Activated CD4-positive, alpha-beta T cell treated with anti-CD3 and anti-CD28 coated beads, Interleukin-2, Interleukin-4, amounts not matched to agents 100 ng/mL and 50 ng/mL, durations not matched to agents 16 hours and 8 hours (primary cell): Measurements from ENCODE around the gene ITPA.
"Not testable (repeated sequence)": the region's sequence is repeated elsewhere in the genome, so short reads cannot be mapped to it uniquely, and the experiment has no call there.

ENCODE experiments used
- DNase-seq: peaks from one replicate; pipeline ENCODE4 v3.0.0-alpha.2; 2020; ENCODE audit warnings: low spot score

The ITPA gene

DNA sequence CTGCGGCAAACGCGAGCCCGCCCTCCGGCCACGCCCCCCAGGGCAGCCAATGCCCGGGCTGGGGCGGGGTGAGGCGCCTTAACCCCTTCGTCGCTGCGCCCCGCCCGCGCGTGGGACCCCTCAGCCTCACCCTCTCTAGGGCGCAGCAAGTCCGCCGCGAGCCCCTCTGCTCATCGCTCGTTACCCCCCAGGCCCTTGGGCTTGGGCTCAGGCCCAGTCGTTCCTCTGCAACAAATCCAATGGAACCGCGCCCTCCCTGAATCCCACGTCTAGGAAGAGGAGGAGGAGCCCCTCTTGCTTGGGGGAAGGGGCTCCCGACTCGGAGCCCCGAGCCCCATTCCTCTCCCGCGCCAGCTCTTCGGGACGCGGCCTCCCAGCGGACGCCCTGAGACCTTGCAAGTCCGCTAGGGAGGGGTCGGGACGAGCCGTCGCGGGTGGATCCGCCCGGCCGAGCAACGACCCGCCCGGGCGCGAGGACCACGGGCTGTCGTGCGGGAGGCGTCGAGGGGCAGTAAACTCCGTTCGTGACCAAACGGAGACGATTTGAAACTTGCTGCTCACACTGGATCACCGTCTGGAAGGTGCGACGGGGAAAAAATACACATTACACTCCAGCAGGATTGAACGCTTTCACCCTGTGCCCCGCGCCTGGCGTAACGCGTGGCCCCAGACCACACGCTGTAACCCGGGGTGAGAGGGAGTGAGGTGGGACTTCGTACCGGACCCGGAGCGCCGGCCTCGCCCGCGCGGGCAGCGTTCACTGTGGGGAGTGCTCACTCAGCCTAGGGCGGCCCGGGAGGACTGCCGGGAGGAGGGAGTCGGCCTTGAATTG, 35.5 kb upstream of the ITPA start:
- DNase-seq = peak; percentile 85

DNA sequence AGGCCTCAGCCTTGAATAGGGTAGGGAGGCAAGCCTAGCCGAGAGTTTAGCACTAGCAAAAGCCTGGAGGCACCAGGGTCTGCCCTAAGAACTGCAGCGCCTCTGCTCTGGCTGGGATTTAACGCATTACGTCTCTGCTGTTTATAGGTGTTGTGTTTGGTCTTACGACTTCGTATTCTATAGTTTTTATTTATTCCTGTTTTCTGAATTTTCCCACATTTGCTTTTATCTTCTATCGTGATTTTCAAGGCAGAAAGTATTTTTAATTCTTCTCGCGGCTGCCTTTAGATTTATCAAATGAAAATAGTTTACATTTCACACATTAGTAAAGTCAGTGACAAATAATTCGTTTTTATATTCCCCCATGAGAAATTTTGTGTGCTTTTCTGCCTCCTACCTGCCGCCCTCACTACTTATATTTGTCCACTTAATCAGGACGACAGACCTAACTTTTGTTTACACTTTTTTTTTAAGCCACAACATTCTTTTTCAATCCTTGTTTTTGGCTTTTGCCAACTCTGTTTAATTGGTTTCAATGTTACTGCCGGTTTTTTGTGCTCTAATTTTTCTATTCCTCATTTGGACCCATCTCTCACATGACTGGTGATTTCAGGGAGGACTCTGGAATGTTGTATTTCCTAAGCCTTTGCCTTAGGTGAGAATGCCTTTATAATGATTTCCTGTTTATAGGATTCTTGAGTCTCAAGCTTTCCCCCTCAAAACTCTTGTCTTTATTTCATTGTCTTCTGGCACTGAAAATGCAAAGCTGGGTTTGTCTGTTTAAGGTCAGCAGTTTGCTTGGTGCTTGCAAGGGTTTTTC, 34.6 kb upstream of the ITPA start:
- no peak for DNase-seq

DNA sequence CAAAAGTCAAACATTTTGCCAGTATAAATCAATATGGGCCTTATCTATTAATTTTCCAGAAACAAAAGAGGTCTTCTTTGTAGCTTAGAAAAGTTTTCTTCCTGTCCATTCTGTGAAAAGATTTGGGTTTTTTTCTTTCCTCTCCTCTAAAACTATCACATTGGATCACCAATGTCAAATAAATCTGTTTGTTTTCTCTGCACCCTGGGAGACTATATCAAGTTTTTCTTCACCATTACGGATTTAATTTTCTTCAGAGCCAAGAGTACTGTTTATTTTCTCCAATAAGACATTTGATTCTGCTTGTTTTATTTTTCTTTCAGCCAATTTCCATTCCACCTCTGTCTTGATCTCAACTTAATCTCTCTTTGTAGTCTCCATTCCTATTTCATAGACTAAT, 34.0 kb upstream of the ITPA start:
- DNase-seq = no peak

GRCh38 chr20:3177746-3178485, 31.4 kb upstream of the ITPA start:
- DNase-seq = no peak

DNA sequence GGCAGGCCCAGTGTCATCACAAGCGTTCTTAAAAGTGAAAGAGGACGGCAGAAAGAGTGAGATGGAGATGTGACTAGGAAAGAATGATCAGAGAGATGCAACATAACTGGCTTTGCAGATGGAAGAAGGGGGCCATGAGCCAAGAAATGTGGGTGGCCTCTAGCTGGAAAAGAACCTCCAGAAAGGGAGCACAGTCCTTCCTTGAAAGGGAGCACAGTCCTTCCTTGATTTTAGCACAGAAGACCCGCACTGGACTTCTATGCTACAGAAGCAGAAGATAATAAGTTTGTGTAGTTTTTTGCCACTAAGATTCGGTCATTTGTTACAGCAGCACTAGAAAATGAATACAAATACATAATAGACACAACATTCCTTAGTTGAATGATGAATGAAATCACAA, 29.0 kb upstream of the ITPA start:
- DNase-seq = no peak

DNA sequence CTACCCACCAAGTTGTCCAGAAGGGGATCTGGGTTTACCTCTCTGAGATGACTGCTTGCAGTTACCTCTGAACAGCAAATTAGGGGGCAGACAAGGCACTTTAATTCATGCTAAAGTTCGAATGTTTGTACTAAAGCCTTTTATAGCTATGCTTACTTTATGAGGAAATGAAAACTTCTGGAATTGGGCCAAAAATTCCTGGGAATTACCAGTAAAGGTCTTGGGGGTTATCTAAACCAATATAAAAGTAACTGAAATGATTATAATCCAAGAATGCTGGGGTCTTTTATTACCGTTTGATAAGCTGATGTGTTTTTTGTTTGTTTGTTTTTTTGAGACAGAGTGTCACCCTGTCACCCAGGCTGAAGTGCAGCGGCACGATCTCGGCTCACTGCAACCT, 28.0 kb upstream of the ITPA start:
- DNase-seq = no peak

DNA sequence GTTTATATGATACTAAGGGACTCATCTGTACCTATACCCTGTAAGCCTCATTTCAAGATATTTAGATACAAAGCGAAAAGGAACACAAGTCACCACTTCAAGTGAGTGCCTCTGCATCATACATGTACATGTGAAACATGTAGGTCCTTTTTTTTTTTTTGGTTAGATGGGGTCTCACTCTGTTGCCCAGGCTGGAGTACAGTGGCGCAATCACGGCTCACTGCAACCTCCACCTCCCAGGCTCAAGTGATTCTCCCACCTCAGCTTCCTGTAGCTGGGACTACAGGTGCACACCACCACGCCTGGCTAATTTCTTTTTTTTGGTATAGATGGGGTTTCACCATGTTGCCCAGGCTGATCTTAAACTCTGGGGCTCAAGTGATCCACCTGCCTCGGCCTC, 26.9 kb upstream of the ITPA start:
- DNase-seq = not testable (repeated sequence)

GRCh38 chr20:3183896-3184612, 25.2 kb upstream of the ITPA start:
- no peak for DNase-seq

DNA sequence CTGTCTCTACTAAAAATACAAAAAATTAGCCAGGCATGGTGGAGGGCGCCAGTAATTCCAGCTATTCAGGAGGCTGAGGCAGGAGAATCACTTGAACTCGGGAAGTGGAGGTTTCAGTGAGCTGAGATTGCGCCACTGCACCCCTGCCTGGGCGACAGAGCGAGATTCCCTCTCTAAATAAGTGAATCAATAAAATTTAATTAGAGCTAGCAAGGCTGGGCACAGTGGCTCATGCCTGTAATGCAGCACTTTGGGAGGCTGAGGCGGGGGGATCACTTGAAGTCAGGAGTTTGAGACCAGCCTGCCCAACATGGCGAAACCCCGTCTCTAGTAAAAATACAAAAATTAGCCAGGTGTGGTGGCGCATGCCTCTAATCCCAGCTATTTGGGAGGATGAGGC, 21.4 kb upstream of the ITPA start:
- DNase-seq = not testable (repeated sequence)

DNA sequence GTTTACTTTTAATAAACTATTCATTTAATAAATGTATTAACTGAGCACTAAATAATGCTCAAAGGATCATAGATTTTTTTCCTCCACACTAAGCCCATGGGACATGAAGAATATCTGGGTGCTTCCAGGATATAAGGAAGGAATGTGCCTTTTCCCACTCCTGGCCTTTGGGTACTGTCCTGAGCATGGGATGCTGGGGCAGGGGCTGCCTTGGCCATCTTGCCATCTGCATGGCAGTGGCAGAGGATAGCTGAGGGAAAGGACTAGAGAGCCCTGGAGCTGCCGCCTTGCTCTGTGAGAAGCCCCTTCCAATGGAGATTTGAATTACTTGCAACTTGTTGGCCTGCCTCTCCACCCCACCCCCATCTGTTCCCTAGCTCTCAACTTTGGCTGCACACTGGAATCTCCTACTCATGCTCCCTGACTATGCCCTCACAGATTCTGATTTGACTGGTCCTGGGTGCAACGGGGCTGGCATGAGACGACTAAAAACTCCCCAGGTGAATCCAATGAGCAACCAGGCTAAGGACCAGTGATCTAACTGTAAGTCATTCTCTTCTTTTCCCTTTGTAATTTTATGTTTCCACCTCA, 20.4 kb upstream of the ITPA start:
- DNase-seq = no peak

DNA sequence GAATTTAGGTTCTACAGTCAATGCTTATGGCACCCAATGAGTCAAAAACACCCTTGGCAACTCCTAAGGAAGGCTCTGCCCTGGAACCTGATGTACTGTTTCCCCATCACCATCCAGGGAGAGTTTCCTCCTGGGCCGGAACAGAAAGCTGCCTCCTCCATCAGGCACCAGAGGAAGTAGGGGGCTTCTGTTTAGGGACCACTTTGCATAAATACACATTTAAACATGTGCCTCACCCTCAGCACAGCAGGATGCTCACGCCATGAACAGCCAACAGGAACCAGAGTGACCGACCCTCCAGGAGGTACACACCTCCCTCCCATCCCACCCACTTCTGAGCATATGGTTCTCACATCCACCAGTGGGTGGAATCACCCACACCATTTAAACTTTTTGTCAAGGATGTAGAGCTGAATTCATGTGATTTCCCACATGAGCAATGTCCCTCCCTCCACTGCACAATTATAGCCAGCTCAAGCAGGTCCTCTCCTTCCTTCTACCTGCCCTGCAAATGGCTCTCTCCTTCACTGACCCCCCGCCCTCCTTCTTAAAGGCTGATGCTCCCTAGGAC, 19.7 kb upstream of the ITPA start:
- DNase-seq = no peak

- no peak for DNase-seq
Measured at GRCh38 chr20:3190681-3191111, 18.6 kb upstream of the ITPA start.

DNA sequence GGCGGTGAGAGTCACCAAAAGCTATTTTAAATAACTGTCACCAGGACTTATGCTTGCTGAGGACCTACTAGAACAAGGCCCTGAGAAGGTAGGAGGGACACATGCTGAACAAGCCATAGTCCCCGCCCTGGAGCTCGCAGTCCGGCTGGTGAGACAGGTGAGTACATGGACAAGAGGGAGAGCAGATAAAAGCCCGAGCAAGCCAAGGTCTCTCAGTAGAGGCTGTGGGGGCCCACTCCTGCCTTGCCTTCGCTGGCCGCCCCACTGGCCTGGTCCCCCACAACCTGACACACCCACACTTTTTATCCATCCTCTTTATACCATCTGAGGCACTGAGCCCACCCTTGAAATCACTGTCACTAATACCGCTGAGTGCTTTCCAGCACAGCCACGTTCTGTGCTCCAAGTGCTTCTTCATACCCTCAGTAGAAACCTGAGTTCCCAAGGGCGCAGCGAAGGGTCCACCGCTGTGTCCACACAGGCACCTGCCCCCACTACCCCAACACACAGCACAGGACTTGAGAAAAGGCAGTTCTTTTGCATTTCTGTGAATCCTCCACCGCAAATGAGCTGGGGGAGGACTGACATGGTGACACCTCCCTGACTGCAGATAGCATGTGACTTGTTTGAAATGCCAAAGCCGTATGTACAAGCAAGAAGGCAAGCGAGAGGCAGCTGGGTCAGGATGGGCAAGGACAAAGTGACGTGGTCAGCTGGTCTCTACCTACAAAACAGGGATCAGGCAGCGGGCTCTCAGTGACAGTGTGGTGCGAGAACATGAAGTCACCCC, 16.9 kb upstream of the ITPA start:
- DNase-seq = no peak

- no peak for DNase-seq
Measured at GRCh38 chr20:3193806-3194616, 15.3 kb upstream of the ITPA start.

- DNase-seq = no peak
Measured at GRCh38 chr20:3194617-3195280, 14.5 kb upstream of the ITPA start.

DNA sequence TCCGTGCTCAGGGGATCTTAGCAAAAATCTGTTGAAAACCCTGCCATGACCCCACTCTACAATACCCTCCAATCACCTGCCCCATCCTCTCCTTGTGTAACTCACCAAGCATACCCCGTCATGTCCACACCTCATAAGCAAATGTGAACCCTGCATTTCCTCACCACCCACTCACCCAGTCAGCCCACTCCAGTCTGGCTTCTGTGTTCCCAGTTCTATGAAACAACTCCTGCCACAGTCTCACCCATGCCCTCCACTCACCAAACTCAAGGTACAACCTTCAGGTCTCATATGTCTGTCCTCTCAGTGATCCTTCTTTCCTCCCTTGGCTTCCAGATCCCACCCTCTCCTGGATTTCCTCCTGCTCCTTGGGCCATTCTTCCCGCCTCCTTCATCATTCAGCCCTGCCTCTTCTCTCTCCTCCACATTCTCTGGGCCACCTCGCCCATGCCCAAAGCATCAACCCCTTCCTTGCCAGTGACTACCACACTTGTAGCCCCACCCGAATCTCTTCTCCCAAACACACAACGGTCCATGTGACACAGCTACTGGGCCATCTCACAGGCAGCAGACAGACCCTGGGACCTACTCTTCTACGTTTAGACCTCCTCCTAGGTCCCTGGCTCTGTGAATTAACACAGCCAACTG, 13.6 kb upstream of the ITPA start:
- no peak for DNase-seq

GRCh38 chr20:3199206-3199605, 10.1 kb upstream of the ITPA start:
- no peak for DNase-seq

- no peak for DNase-seq
Measured at GRCh38 chr20:3199976-3200755, 9.1 kb upstream of the ITPA start.
